Ovary (tissue), 3 donors: Measurements from ENCODE around the gene FAM98B.

Experiments used
- CTCF ChIP-seq, 3 donors: fragments of 450-650 bp in 2 of 3; fragments of 200-600 bp in 1 of 3; IDR thresholded peaks; one replicate each; pipeline versions ENCODE4 v1.5.1 to v1.8.0; 2016 to 2022; ENCODE audit warnings: antibody characterized with exemption in 3 of 3, mild to moderate bottlenecking in 1 of 3
- EP300 ChIP-seq: sonication (generic); formaldehyde crosslinking; IDR thresholded peaks from one replicate; pipeline ENCODE4 v1.6.1; 2017; ENCODE audit warnings: antibody characterized with exemption
- POLR2A ChIP-seq: fragments of 450-650 bp; IDR thresholded peaks from one replicate; pipeline ENCODE4 v1.6.1; 2017; ENCODE audit warnings: antibody characterized with exemption, mild to moderate bottlenecking, moderate library complexity
- donor health status: DM: no; HTN: no; CAD: no.

GRCh38 chr15:38533926-38534325, 80.0 kb downstream of the FAM98B start:
- TF ChIP-seq CTCF (IDR thresholded peaks at IDR 0.05), result no peak
- TF ChIP-seq POLR2A, result no peak
- no peak for TF ChIP-seq EP300
